Gastroesophageal sphincter (tissue), 4 donors: ENCODE data around the gene DENND5B. TPM values are rescaled to one million over a fixed set of nuclear protein-coding genes. Genes with fewer than 3 reads are reported as not detected.

Experiments used
- ATAC-seq: fragments of 150-250 bp; one replicate; pipeline ENCODE4 v1.9.1; 2016; ENCODE audit warnings: mild to moderate bottlenecking, moderate library complexity
- H3K27ac ChIP-seq, 4 donors: fragments of 200-600 bp; sonication (generic) in 3 of 4; 1 replicate in 3 of 4; 2 replicates in 1 of 4; pipeline ENCODE4 v1.5.1; 2016 to 2019
- H3K27me3 ChIP-seq: fragments of 200-600 bp; sonication (generic); one replicate; pipeline ENCODE4 v1.5.1; 2019
- H3K36me3 ChIP-seq, 2 donors: fragments of 200-600 bp; sonication (generic); one replicate each; pipeline ENCODE4 v1.5.1; 2019; ENCODE audit warnings: control low read depth in 1 of 2
- H3K4me1 ChIP-seq, 3 donors: fragments of 200-600 bp; sonication (generic); 1 replicate in 2 of 3; 2 replicates in 1 of 3; pipeline ENCODE4 v1.5.1; 2016 to 2019; ENCODE audit warnings: control low read depth in 2 of 3
- H3K4me3 ChIP-seq, 2 donors: fragments of 200-600 bp; sonication (generic); one replicate each; pipeline ENCODE4 v1.5.1; 2019; ENCODE audit warnings: mild to moderate bottlenecking in 1 of 2, moderate library complexity in 1 of 2
- H3K9me3 ChIP-seq, 3 donors: fragments of 200-600 bp; sonication (generic); one replicate each; pipeline ENCODE4 v1.5.1; 2017 to 2019; ENCODE audit warnings: control low read depth in 2 of 3
- EP300 ChIP-seq: sonication (generic); formaldehyde crosslinking; IDR thresholded peaks from one replicate; pipeline ENCODE4 v1.6.1; 2017; ENCODE audit warnings: antibody characterized with exemption, mild to moderate bottlenecking
- POLR2A ChIP-seq, 2 donors: fragments of 450-650 bp; IDR thresholded peaks; one replicate each; pipeline ENCODE4 v1.6.1; 2017; ENCODE audit warnings: antibody characterized with exemption in 2 of 2, mild to moderate bottlenecking in 2 of 2, moderate library complexity in 1 of 2
- POLR2AphosphoS5 ChIP-seq: sonication (generic); formaldehyde crosslinking; IDR thresholded peaks from one replicate; pipeline ENCODE4 v1.6.1; 2017; ENCODE audit warnings: antibody characterized with exemption
- WGBS, 2 donors: methylation state at CpG; one replicate each; pipeline ENCODE4 v1.1.5; 2018; ENCODE audit warnings: low coverage in 1 of 2; 5-methylcytosine and 5-hydroxymethylcytosine counted together
- total RNA-seq, 4 donors: library from RNA; depleted of rRNA; stranded (reverse); fragments of >200 nt; gene quantifications; one replicate each; pipeline ENCODE4 v1.1.0, GENCODE V29; 2016
- TF ChIP-seq, protein P1 (sequence below), 4 experiments: fragments of 200-600 bp in 2 of 4; fragments of 450-650 bp in 2 of 4; sonication (generic) in 1 of 4; IDR thresholded peaks; one replicate each; pipeline ENCODE4 v1.5.1; 2017 to 2019; ENCODE audit warnings: antibody characterized with exemption in 4 of 4, mild to moderate bottlenecking in 2 of 4, moderate library complexity in 2 of 4

DENND5B gene
- total RNA-seq, 4 donors from 2014 or later = 14.7 to 40.8 (median 17.7) TPM

GRCh38 chr12:31465002-31465401, 125.9 kb downstream of the DENND5B start:
- no peak for ATAC-seq
- Histone ChIP-seq H3K36me3 (no peaks in the 10 kb centered on the region), H3K4me1 (no peaks in the 10 kb centered on the region), H3K9me3 (no peaks in the 10 kb centered on the region), H3K4me3 (no peak overlapping the region), H3K27me3 (no peaks in the 10 kb centered on the region), H3K27ac (no peak overlapping the region)
- TF ChIP-seq POLR2AphosphoS5 = no peak
- WGBS, 2 donors = 100% methylated on average over 1 of the region's 2 CpGs; no CpG with 5 or more reads in 1 of the 2 donors

DNA sequence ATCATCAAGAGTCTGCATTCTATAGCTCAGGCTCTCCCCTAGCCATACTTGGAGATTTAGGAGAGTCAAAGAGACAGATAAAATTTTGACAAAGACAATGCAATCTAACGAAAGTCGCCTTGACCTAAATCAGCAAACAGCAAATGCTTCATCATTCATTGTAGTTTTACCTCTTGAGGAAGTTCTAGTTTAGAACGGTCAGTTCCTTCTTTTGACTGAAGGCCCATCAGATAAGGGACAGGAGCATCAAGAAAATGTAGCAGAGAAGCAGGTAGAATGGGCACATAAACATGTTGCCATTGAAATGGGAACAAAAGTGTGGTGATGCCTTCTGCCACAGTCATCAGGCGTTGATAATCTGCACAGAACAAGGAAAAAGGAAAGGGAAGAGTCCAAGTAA, 130.9 kb downstream of the DENND5B start:
- Histone ChIP-seq H3K4me1 (no peaks in the 10 kb centered on the region), H3K27ac (no peak overlapping the region), H3K36me3 (no peaks in the 10 kb centered on the region), H3K4me3 (no peak overlapping the region), H3K9me3 (no peaks in the 10 kb centered on the region), H3K27me3 (no peaks in the 10 kb centered on the region)
- WGBS, 2 donors = 68 to 100% methylated on average over 3 to 4 of the region's 4 CpGs
- no peak for TF ChIP-seq POLR2AphosphoS5
- TF ChIP-seq, protein P1, sequence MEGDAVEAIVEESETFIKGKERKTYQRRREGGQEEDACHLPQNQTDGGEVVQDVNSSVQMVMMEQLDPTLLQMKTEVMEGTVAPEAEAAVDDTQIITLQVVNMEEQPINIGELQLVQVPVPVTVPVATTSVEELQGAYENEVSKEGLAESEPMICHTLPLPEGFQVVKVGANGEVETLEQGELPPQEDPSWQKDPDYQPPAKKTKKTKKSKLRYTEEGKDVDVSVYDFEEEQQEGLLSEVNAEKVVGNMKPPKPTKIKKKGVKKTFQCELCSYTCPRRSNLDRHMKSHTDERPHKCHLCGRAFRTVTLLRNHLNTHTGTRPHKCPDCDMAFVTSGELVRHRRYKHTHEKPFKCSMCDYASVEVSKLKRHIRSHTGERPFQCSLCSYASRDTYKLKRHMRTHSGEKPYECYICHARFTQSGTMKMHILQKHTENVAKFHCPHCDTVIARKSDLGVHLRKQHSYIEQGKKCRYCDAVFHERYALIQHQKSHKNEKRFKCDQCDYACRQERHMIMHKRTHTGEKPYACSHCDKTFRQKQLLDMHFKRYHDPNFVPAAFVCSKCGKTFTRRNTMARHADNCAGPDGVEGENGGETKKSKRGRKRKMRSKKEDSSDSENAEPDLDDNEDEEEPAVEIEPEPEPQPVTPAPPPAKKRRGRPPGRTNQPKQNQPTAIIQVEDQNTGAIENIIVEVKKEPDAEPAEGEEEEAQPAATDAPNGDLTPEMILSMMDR (IDR thresholded peaks at IDR 0.05) = no peak
- no peak for TF ChIP-seq EP300
- TF ChIP-seq POLR2A (IDR thresholded peaks at IDR 0.05) = no peak
- no peak for ATAC-seq

GRCh38 chr12:31456562-31456961, 134.4 kb downstream of the DENND5B start:
- WGBS, 2 donors = 100% methylated on average over 1 to 2 of the region's 2 CpGs
- no peaks in the 10 kb centered on the region for H3K27me3 ChIP-seq
- H3K4me1 ChIP-seq = no peaks in the 10 kb centered on the region
- ATAC-seq = no peak
- H3K27ac ChIP-seq = no peak overlapping the region
- H3K36me3 ChIP-seq = peaks cover 0 to 9% of the 10 kb centered on the region in 2 donors
- H3K9me3 ChIP-seq = no peaks in the 10 kb centered on the region
- H3K4me3 ChIP-seq = no peak overlapping the region
- TF ChIP-seq, protein P1 (IDR thresholded peaks at IDR 0.05) = no peak
- no peak for TF ChIP-seq POLR2A (IDR thresholded peaks at IDR 0.05)
- no peak for TF ChIP-seq POLR2AphosphoS5
- no peak for TF ChIP-seq EP300

DNA sequence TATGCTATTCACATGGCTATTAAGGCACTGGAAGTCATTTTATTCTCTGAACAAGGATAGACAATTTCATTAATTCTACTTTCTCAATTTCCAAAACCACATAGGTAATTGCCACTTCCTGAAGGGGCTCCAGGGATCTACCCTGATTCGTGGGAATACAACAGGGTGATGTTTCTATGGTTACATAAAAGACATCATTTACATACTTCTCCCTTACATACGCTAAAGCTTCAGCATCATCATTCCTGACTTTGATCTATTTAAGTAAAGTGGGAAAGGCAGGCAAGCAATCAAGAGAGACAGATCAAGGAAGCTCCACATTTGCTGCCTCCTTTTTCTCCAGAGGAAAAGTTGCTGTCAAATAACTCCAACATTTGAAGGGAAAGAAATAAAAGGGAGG, 146.2 kb downstream of the DENND5B start:
- no peak overlapping the region for H3K4me3 ChIP-seq
- peaks cover 0 to 57% of the 10 kb centered on the region in 2 donors for H3K36me3 ChIP-seq
- whole genome bisulfite sequencing, 2 donors = 67 to 75% methylated on average over 1 to 2 of the region's 2 CpGs
- H3K9me3 ChIP-seq = no peaks in the 10 kb centered on the region
- no peaks in the 10 kb centered on the region for H3K27me3 ChIP-seq
- ATAC-seq = no peak
- H3K4me1 ChIP-seq = no peaks in the 10 kb centered on the region
- no peak for TF ChIP-seq POLR2AphosphoS5
- TF ChIP-seq EP300 = no peak
- TF ChIP-seq, protein P1 (IDR thresholded peaks at IDR 0.05) = no peak
- TF ChIP-seq POLR2A (IDR thresholded peaks at IDR 0.05) = no peak
- no peak overlapping the region for H3K27ac ChIP-seq

DNA sequence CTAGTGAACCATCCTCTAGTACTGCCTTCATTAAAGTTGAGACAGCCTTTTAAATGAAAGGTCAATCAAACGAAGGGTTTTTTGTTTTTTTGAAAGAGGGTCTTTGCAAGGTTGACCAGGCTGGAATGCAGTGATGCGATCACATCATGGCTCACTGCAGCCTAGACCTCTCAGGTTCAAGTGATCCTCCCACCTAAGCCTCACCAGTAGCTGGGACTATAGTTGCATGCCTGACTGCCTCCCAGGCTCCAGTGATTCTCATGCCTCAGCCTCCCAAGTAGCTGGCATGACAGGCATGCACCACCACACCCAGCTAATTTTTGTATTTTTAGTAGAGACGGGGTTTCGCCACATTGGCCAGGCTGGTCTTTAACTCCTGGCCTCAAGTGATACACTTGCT, 150.3 kb downstream of the DENND5B start:
- 89 to 94% methylated on average over 3 to 4 of the region's 4 CpGs for WGBS, 2 donors
- Histone ChIP-seq H3K9me3 (no peaks in the 10 kb centered on the region), H3K27me3 (no peaks in the 10 kb centered on the region), H3K4me1 (no peaks in the 10 kb centered on the region), H3K4me3 (no peak overlapping the region), H3K27ac (no peak overlapping the region), H3K36me3 (peaks cover 0 to 36% of the 10 kb centered on the region in 2 donors)
- no peak for TF ChIP-seq POLR2AphosphoS5
- TF ChIP-seq, protein P1 (IDR thresholded peaks at IDR 0.05) = no peak
- TF ChIP-seq EP300 = no peak
- no peak for TF ChIP-seq POLR2A (IDR thresholded peaks at IDR 0.05)
- ATAC-seq = no peak
